ENCODE measurements around the gene CACNA1H.

CACNA1H gene

GRCh38 chr16:1157639-1158455 is 4.9 kb downstream of the CACNA1H start:
- H3K36me3 ChIP-seq: no peaks in the 10 kb centered on the region
- no peaks in the 10 kb centered on the region for H3K4me1 ChIP-seq (ENCODE audit: control insufficient read depth in 1 of 2, insufficient read depth in 1 of 2, low read depth in 1 of 2, low read length in 1 of 2)
- H3K9me3 ChIP-seq: no peaks in the 10 kb centered on the region
- H3K27me3 ChIP-seq: peaks cover 76% of the 10 kb centered on the region
- TF ChIP-seq CTCF (IDR thresholded peaks at IDR 0.05): no peak
- H3K27ac ChIP-seq: no peak overlapping the region
- H3K4me3 ChIP-seq (ENCODE audit: low read depth in 1 of 2, low read length in 1 of 2): no peak overlapping the region

- Histone ChIP-seq H3K9me3 (no peaks in the 10 kb centered on the region), H3K4me3 (ENCODE audit: low read depth in 1 of 2, low read length in 1 of 2) (no peak overlapping the region), H3K27ac (no peak overlapping the region), H3K27me3 (peaks cover 71% of the 10 kb centered on the region), H3K36me3 (no peaks in the 10 kb centered on the region), H3K4me1 (ENCODE audit: control insufficient read depth in 1 of 2, insufficient read depth in 1 of 2, low read depth in 1 of 2, low read length in 1 of 2) (no peaks in the 10 kb centered on the region)
- TF ChIP-seq CTCF (IDR thresholded peaks at IDR 0.05): no peak
These were observed 5.8 kb downstream of the CACNA1H start for GRCh38 chr16:1158456-1159324.

DNA sequence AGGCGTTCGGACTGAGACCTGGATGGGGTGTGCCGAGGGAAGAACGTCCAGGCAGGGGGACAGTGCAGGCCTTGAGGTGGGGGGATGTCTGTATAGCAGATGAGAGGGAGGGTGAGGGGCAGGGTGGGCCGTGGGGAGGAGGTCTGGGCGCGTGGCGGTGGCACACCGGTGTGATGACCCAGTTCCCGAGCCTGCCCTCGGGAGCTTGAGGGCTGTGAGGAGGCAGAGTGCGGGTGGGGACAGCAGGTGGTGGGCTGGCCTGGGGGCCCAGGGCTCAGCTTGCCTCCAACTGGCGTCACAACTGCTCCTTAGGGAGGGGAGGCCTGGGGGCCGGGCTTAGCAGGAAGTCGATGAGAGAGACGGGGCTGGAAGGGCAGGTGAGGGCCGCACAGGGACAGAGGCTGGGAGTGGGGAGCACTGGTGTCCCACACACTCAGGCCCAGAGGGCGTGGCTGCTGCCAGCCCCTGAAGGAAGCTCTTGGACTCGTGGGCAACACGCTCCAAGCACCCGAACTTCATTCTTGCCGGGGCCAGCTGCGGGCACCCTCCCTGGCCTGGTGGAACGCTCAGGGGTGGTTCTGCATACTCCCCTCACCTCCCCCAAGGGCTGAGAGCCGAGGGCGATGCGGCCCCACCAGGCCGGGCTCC is 6.5 kb downstream of the CACNA1H start:
- no peak for TF ChIP-seq CTCF (IDR thresholded peaks at IDR 0.05)
- Histone ChIP-seq H3K27ac (no peak overlapping the region), H3K4me3 (ENCODE audit: low read depth in 1 of 2, low read length in 1 of 2) (no peak overlapping the region), H3K27me3 (peaks cover 64% of the 10 kb centered on the region), H3K4me1 (ENCODE audit: control insufficient read depth in 1 of 2, insufficient read depth in 1 of 2, low read depth in 1 of 2, low read length in 1 of 2) (no peaks in the 10 kb centered on the region), H3K9me3 (no peaks in the 10 kb centered on the region), H3K36me3 (no peaks in the 10 kb centered on the region)

- no peak for TF ChIP-seq CTCF (IDR thresholded peaks at IDR 0.05)
- Histone ChIP-seq H3K27ac (no peak overlapping the region), H3K9me3 (no peaks in the 10 kb centered on the region), H3K36me3 (no peaks in the 10 kb centered on the region), H3K4me1 (ENCODE audit: control insufficient read depth in 1 of 2, insufficient read depth in 1 of 2, low read depth in 1 of 2, low read length in 1 of 2) (no peaks in the 10 kb centered on the region), H3K4me3 (ENCODE audit: low read depth in 1 of 2, low read length in 1 of 2) (no peak overlapping the region), H3K27me3 (peaks cover 57% of the 10 kb centered on the region)
These were observed 7.3 kb downstream of the CACNA1H start for GRCh38 chr16:1159973-1160772.

- H3K36me3 ChIP-seq: no peaks in the 10 kb centered on the region
- no peak overlapping the region for H3K4me3 ChIP-seq (ENCODE audit: low read depth in 1 of 2, low read length in 1 of 2)
- TF ChIP-seq CTCF (IDR thresholded peaks at IDR 0.05): no peak
- no peaks in the 10 kb centered on the region for H3K9me3 ChIP-seq
- no peak overlapping the region for H3K27ac ChIP-seq
- H3K4me1 ChIP-seq (ENCODE audit: control insufficient read depth in 1 of 2, insufficient read depth in 1 of 2, low read depth in 1 of 2, low read length in 1 of 2): no peaks in the 10 kb centered on the region
- H3K27me3 ChIP-seq: peaks cover 50% of the 10 kb centered on the region
These were observed 8.0 kb downstream of the CACNA1H start for GRCh38 chr16:1160773-1161348.

Data from neutrophil (primary cell).